ENCODE data around the gene MDH1B. TPM values are rescaled to one million over a fixed set of nuclear protein-coding genes. Genes with fewer than 3 reads are reported as not detected.
A peak's percentile ranks its signal among the peaks of the same experiment; 100 is the strongest.
"Not testable (repeated sequence)": the region's sequence is repeated elsewhere in the genome, so short reads cannot be mapped to it uniquely, and the experiment has no call there.

MDH1B gene
- 1 to 10 TPM in 1 of 2 experiments, under 1 TPM in 1; 0.90 to 1.1 TPM for total RNA-seq

DNA sequence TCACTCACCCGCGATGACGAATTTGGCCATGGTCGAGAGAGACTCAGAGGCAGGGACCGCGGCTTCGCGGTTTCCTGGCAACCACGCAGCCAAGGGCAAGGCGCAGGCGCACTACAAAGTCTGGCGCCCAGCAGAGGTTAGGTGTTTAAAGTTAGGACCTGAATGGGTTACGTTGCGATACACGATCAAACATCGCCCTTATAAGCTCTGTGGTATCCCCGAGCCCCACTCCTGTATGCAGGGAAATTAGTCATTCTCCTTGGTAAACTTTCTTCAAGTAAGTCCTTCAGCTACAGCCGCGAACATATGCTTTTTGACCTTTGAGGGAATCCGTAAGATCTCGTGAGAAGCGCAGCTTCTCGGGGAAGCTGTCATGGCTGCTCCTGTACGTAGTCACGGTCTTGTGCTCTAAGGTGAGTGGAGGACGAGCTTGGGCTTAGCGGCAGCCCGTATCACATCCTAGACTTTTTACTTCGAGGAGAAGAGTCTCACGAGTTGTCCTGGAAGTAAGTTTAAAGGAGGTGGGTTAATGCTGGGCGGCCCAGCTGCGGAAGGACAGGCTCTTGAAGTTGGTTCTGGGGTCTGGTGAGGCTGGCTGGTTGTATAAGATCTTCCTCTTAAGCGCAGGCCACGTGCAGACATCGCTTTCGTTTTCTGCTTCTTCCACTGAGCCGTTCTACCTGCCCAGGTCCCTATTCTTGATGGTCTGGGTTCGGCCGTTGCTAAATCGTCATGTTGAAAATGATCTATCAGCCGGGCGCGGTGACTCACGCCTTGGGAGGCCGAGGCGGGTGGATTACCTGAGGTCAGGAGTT lies at the start of gene MDH1B, which contains the start of gene FASTKD2:
Gene MDH1B (minus strand): TSS at position 87 of the 815 bp plus-strand sequence. CDS start 57 bp downstream, at position 30.
Gene FASTKD2 (plus strand): TSS at position 365 of the 815 bp plus-strand sequence. CDS start 1,088 bp downstream, outside the sequence.
- Mint-ChIP-seq H3K4me3 (peak within 1 kb of the TSS; percentile 94), H3K27me3 (no peaks in the 10 kb centered on the region), H3K27ac (peak within 1 kb of the TSS; percentile 97), H3K36me3 (peaks cover 16% of the 10 kb centered on the region), H3K4me1 (peaks cover 31% of the 10 kb centered on the region), H3K9me3 (no peaks in the 10 kb centered on the region)
- peak; percentile 86 for DNase-seq

DNA sequence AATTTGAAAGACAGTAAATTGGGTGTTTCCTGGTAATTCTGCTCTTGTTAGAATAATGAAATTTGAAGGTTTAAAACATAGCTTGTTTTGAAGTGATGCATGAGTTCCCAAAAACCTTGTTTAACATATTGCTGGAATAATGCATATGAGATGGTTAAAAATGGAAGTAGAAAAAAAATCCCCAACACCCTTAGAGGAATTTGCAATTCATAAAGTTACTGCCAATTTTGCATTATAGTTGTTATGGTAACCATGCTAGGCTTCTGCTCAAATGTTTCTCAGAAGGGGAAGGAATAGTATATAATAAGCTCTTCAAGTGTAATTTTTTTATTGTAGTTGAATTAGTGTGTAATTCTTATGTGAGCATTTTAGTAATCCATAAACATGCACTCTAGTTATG lies 49.4 kb upstream of the MDH1B start:
- Mint-ChIP-seq H3K27ac (no peak overlapping the region), H3K4me3 (no peak overlapping the region), H3K36me3 (no peaks in the 10 kb centered on the region), H3K4me1 (no peaks in the 10 kb centered on the region), H3K9me3 (no peaks in the 10 kb centered on the region), H3K27me3 (no peaks in the 10 kb centered on the region)
- no peak for DNase-seq

DNA sequence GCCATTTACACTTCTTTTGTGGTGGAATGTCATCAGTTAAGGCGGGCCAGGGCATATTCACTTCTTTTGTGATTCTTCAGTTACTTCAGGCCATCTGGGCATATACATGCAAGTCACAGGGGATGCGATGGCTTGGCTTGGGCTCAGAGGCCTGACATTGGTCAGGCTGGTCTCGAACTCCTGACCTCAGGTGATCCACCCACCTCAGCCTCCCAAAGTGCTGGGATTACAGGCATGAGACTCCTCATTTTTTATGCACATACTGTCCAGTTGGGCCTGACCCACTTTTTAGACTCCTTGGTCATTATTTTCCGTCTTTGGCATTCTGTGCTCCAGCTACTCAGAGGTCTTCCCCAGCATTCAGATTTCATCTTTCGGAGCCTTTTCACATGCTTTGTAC lies 47.3 kb upstream of the MDH1B start:
- DNase-seq, H3K4me3 Mint-ChIP-seq, H3K4me1 Mint-ChIP-seq, H3K27ac Mint-ChIP-seq, H3K27me3 Mint-ChIP-seq, H3K36me3 Mint-ChIP-seq, H3K9me3 Mint-ChIP-seq: not testable (repeated sequence)

DNA sequence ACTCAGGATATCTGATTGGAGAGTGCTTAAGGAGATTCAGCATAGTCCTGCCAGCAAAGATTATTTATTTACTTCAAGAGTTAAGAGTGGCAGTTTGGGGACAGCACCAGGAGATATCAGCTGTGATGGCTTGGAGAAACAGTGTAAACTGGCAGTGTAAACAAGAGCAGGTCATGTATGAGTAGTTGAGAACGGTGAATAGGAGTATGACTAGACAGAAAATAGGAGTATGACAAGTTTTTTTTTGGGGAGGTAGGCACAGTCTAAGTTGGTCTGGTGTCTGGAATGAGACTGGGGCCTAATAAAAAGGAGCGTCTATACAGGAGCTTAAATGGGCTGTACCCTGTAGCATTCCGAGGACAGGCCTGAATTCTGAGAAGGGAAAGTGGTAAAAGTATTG lies 42.5 kb upstream of the MDH1B start:
- not testable (repeated sequence) for H3K36me3 Mint-ChIP-seq, H3K4me1 Mint-ChIP-seq, DNase-seq, H3K27me3 Mint-ChIP-seq, H3K9me3 Mint-ChIP-seq, H3K27ac Mint-ChIP-seq, H3K4me3 Mint-ChIP-seq

DNA sequence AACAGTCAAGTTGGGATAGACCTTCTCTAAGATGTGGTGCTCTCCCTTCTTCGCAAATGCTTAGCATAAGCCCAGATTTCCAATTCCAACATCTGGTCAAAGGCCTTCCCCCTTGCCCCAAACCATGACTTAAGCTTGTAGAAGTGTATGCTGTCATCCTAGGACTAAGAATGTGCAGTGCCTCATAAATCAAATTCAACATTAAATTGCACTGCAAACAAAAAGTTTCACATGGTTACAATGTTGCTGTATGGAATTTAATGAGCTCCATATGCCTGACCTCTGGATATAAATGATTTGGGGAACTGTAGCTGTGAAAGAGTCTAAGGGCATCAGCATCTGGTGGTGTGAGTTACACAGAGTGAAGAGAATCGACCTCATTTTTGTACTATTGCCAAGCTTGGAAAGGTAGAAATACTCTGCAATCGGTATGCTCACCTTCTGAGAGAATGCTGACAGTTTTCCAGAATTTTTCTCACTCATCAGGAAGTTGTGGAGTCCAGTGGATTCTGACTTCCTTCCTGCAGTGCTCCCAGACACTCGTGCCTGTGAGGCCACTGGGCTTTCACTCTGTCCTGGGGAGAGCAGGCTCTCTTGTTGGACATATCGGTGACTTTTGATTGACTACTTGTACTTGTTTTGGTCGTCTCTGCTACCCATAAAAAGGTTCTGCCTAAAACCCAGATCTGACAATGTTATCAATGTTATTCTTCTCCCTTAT lies 40.9 kb upstream of the MDH1B start:
- H3K4me3 Mint-ChIP-seq: no peak overlapping the region
- DNase-seq: no peak
- peaks cover 5% of the 10 kb centered on the region for H3K4me1 Mint-ChIP-seq
- H3K27me3 Mint-ChIP-seq: no peaks in the 10 kb centered on the region
- H3K9me3 Mint-ChIP-seq: no peaks in the 10 kb centered on the region
- H3K27ac Mint-ChIP-seq: no peak overlapping the region
- no peaks in the 10 kb centered on the region for H3K36me3 Mint-ChIP-seq

DNA sequence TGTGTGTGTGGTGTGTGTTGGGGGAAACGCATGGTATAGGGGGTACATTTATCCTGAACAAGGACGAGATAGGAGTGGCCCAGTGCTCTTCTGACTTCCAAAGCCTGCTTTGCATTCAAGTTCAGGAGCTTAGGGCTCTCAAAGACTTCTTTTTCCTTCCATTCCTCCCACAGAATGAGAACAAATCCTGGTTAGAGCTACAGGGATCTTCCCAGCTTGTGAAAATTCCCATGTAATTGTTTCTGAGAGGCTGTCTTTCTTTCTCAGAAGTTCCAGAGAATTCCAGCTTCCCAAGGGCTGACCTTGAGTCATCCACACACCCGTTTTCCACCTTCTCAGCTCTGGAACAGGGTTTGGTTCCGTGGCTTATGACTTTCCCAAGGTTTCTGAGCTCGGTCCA lies 39.2 kb upstream of the MDH1B start:
- H3K27me3 Mint-ChIP-seq: no peaks in the 10 kb centered on the region
- DNase-seq: no peak
- H3K36me3 Mint-ChIP-seq: no peaks in the 10 kb centered on the region
- no peak overlapping the region for H3K27ac Mint-ChIP-seq
- no peak overlapping the region for H3K4me3 Mint-ChIP-seq
- H3K9me3 Mint-ChIP-seq: no peaks in the 10 kb centered on the region
- peaks cover 19% of the 10 kb centered on the region for H3K4me1 Mint-ChIP-seq

DNA sequence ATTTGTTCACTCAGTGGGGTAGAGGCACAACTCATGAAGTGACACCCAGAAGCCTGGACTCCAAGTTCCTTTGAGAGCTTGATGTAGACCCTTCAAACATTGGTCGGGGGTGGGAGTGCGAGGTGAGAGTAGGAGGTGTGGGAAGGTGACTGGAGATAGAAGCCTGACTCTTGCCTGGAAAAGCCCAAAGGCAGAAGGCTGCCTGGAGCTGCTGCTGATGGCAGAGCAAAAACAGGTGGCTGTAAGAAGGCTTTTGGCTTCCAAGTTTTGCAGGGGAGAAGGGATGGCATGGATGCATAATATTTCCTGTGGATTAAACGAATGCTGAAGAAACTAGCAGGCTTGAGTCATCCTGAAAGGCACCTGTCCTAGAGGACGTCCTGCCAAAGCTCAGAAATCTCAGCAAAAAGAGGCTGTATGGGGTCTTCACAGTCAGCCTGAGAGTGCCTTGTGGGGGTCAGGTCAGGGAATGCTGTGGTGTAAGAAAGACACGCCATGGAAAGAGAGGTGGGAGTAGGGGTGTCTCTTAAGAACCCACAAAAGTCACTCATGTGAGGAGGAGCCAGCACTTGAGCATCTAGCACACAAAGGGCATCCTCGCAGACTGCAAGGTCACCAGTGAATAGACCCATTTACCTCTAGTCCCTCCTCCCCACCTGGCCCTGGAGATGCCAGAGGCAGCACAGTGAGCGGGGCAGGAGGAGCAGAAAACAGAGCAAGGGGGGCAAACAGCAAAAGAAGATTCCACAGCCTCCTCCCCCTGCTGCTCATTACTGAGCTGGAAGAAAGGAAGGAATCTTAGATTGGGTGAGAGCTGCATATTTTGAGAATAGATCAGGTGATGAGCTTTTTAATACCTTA lies 37.8 kb upstream of the MDH1B start:
- Mint-ChIP-seq H3K27ac (no peak overlapping the region), H3K4me1 (peaks cover 30% of the 10 kb centered on the region), H3K36me3 (peaks cover 3% of the 10 kb centered on the region), H3K4me3 (no peak overlapping the region), H3K9me3 (no peaks in the 10 kb centered on the region), H3K27me3 (no peaks in the 10 kb centered on the region)
- no peak for DNase-seq

DNA sequence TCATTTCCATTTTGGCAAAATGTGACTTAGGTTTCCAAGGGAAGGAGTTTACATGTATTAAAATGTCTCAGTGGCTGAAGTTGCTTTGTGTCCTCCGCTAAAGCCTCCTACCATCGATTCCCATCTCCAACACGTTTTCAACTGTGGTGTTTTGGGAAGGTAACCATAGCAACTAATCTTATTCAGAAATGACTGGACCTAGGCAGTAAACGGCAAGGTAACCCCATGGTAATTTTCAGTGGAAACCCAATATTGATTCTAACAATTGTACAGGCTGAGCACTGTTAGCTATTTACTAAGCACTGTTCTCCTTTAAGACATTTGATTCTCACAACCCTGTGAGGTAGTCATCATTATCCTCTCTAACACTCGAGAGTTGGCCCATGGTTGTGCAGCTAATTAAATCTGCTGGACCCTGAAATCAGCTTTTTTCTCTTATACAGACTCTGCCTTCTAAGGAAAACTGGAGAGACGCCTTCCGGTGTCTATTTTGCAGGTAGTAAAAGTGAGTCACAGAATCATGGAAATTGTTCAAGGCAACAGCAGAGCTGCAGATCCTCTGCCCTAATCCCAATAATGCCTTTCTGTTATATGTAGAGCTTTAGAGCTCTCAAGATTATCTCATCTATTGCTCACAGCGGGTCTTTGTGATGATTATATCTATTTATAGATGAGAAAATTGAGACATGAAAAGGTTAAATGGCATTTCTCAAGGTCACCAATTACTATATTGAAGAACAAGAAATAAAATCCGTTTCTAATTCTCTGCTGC lies 36.5 kb upstream of the MDH1B start:
- no peaks in the 10 kb centered on the region for H3K27me3 Mint-ChIP-seq
- H3K27ac Mint-ChIP-seq: no peak overlapping the region
- no peaks in the 10 kb centered on the region for H3K9me3 Mint-ChIP-seq
- peaks cover 34% of the 10 kb centered on the region for H3K4me1 Mint-ChIP-seq
- DNase-seq: no peak
- H3K4me3 Mint-ChIP-seq: no peak overlapping the region
- peaks cover 3% of the 10 kb centered on the region for H3K36me3 Mint-ChIP-seq

DNA sequence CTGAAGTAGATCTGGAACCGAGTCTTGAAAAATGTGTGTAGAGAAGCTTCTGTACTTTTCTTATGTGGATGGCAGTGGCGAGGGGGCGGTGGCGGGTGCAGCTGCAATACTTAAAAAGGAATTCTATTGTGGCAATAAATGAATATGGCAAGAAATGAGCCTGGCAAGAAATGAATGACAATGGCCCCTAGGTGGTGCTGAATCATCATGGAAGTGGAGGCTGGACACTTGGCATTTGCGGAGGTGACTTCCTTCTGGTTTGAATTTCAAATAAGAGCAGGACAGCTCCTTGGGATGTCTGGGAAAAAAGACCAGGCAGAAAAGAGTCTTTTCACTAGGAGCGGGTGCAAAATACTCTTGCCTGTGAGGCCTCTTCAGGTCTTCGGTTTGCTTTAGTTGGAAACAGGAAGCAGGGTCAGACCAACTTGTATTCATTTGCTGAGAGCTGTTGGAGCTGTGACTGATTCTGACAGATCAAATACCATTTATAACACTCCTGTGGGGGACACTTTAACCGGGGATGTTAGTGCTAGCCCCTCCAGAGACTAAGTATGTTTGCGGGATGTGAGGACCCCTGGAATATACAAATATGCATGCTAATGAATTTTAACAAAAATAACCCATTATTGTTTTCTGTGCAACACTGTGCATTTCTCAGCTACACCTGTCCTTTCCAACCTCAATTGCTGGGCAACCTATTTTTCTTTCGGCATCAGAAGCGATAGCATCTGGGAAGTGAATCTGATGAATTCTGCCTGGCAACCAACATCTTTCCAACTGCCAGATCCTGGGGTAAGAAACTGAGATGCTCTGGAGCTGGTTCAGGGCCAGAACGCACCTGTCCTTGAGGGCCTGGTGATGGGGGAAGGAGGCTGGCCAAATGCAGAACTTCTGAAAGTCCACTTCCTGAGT lies 35.6 kb upstream of the MDH1B start:
- Mint-ChIP-seq H3K4me1 (peaks cover 34% of the 10 kb centered on the region), H3K4me3 (peak overlapping the region; percentile 18), H3K36me3 (peaks cover 3% of the 10 kb centered on the region), H3K9me3 (no peaks in the 10 kb centered on the region), H3K27me3 (no peaks in the 10 kb centered on the region), H3K27ac (no peak overlapping the region)
- DNase-seq: peak; percentile 40

DNA sequence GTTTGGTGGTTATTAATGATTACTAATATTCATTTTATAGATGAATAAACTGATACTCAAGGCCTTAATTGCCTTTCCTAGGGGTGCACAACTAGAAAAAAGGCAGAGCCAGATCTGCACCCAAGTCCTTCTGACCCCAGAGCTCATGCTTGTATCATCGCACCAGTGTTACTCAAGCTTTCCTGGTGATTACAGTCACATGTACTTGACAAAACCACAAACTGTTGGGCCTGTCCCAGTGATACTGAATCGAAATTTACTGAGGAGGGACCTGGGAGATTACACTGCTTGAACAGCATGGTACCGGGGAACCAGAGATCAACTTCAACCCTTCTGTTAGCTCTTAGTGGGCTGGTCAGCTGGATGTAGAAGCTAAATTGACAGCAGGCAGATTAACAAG lies 34.0 kb upstream of the MDH1B start:
- no peak overlapping the region for H3K4me3 Mint-ChIP-seq
- DNase-seq: peak; percentile 13
- H3K4me1 Mint-ChIP-seq: peaks cover 34% of the 10 kb centered on the region
- H3K36me3 Mint-ChIP-seq: peaks cover 6% of the 10 kb centered on the region
- H3K9me3 Mint-ChIP-seq: no peaks in the 10 kb centered on the region
- H3K27me3 Mint-ChIP-seq: no peaks in the 10 kb centered on the region
- H3K27ac Mint-ChIP-seq: no peak overlapping the region

DNA sequence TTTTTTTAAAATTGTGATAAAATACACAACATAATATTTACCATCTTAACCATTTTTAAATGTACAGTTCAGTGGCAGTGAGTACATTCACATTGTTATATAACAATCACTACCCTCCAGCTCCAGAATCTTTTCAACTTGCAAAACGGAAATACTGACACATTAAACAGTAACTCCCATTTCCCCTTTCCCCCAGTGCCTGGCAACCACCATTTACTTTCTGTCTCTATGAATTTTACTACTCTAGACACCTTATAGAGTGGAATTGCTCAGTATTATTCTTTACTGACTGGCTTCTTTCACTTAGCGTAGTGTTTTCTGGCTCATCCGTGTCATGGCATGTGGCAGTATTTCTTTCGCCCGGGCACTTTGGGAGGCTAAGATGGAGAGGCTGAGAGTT lies 32.9 kb upstream of the MDH1B start:
- no peak overlapping the region for H3K4me3 Mint-ChIP-seq
- H3K36me3 Mint-ChIP-seq: peaks cover 6% of the 10 kb centered on the region
- no peak for DNase-seq
- H3K27me3 Mint-ChIP-seq: no peaks in the 10 kb centered on the region
- H3K9me3 Mint-ChIP-seq: no peaks in the 10 kb centered on the region
- H3K27ac Mint-ChIP-seq: peak overlapping the region; percentile 79
- peaks cover 34% of the 10 kb centered on the region for H3K4me1 Mint-ChIP-seq

DNA sequence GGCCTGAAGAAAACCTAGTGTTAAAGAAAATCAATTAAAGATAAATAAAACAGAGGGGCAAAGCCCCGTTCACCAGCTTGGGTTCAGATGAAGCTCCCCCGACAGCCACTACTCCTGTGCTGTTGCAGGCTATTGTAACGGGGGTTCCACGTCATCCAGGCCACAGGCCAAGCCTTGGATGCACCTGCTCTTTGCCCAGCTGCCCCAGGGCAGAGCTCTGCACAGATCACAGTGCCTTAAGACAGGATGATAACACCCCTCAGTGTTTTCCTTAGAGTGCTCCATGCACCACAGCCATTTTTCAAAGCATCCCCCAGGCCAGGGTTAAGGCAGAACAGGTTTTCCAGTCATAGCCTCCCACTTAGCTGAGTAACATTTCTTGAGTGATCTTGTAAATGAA lies 32.2 kb upstream of the MDH1B start:
- peaks cover 33% of the 10 kb centered on the region for H3K4me1 Mint-ChIP-seq
- no peak overlapping the region for H3K4me3 Mint-ChIP-seq
- no peak for DNase-seq
- H3K27ac Mint-ChIP-seq: peak overlapping the region; percentile 79
- H3K36me3 Mint-ChIP-seq: peaks cover 6% of the 10 kb centered on the region
- H3K9me3 Mint-ChIP-seq: no peaks in the 10 kb centered on the region
- no peaks in the 10 kb centered on the region for H3K27me3 Mint-ChIP-seq

DNA sequence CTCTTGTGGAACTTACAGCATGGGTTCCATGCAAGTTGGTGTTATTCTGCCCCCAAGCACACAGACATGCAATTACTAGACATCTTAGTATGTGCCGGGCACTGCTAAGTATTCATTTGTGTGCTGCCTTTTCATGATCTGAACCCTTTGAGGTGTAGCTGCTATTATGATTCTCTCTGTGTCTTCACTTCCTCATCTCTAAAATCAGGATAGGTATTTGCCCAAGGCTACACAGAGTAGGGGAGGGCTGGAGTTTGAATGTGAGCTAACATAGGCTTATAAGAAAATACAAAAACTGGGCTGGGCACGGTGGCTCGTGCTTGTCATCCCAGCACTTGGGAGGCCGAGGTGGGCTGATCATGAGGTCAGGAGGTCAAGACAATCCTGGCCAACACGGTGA lies 27.5 kb upstream of the MDH1B start:
- Mint-ChIP-seq H3K27me3 (no peaks in the 10 kb centered on the region), H3K9me3 (no peaks in the 10 kb centered on the region), H3K36me3 (peaks cover 12% of the 10 kb centered on the region), H3K4me1 (peaks cover 2% of the 10 kb centered on the region), H3K4me3 (no peak overlapping the region), H3K27ac (peak overlapping the region; percentile 6)
- no peak for DNase-seq

All from activated naive CD8-positive, alpha-beta T cell treated with anti-CD3 and anti-CD28 coated beads for 36 hours (primary cell).